GM12873 (cell line): ENCODE data around the gene NAXD.

ENCODE experiments used
- TF ChIP-seq, protein P1 (sequence below): IDR thresholded peaks from 2 replicates; pipeline ENCODE4 v1.5.1; 2012; ENCODE audit warnings: low read depth, mild to moderate bottlenecking, moderate library complexity, low read length, control low read depth; ENCODE audit not compliant: insufficient read depth; ENCODE audit errors: missing control alignments

Gene NAXD

GRCh38 chr13:110664673-110665072, 49.3 kb downstream of the NAXD start:
- TF ChIP-seq, protein P1, sequence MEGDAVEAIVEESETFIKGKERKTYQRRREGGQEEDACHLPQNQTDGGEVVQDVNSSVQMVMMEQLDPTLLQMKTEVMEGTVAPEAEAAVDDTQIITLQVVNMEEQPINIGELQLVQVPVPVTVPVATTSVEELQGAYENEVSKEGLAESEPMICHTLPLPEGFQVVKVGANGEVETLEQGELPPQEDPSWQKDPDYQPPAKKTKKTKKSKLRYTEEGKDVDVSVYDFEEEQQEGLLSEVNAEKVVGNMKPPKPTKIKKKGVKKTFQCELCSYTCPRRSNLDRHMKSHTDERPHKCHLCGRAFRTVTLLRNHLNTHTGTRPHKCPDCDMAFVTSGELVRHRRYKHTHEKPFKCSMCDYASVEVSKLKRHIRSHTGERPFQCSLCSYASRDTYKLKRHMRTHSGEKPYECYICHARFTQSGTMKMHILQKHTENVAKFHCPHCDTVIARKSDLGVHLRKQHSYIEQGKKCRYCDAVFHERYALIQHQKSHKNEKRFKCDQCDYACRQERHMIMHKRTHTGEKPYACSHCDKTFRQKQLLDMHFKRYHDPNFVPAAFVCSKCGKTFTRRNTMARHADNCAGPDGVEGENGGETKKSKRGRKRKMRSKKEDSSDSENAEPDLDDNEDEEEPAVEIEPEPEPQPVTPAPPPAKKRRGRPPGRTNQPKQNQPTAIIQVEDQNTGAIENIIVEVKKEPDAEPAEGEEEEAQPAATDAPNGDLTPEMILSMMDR = no peak

DNA sequence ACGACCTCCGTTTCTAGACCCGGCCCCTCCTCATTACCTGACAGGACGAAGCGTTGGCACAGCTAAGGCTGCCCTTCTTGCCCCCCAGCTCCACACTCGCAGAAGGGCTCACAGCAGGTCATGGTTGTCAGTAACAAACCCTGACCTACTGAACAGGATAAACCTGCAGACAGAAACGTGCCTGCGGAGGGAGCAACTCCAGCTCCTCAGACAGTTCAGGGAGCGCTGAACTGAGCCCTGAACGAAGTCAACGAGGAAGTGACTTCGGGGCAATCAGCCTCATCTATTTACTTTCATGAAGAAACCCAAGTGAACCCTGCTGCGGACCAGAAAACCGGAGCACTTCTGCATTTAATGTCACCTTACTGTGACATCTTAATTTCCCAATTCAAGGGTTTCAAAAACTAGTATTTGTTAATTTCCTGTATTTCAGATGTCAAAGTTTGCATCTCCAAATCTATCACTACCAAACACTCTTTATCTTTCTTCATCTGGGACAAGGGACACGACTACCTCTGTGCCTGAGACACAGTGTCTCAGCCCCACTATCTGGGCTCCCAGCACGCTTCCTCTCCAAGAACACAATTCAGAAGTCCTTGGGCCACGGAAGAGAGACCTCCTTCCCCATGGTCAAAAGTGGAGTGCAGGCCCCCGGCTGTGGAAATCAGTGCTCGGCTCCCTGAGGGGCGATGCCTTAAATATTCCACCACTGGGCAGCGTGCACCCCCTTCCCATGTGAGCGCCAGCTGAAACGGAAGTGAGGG, 50.3 kb downstream of the NAXD start:
- TF ChIP-seq, protein P1 = no peak

DNA sequence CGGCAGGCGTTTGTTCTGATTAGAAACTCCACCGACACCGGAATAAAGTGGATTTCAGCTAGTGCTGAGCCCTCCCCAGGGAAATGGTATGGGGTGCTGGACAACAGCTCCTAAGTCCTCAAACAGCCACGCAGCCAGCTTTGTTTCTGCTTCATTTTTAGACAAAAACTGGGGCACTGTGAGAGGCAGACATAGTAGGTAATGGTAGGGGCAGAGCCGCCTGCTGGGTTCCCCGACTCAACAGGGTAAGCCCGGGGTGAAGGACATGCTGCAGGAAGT, 50.8 kb downstream of the NAXD start:
- TF ChIP-seq, protein P1 = no peak

- TF ChIP-seq, protein P1 = no peak
These were observed 53.7 kb downstream of the NAXD start for GRCh38 chr13:110669036-110669435.

GRCh38 chr13:110676595-110677587, 61.5 kb downstream of the NAXD start:
- TF ChIP-seq, protein P1 = peak; percentile 27

DNA sequence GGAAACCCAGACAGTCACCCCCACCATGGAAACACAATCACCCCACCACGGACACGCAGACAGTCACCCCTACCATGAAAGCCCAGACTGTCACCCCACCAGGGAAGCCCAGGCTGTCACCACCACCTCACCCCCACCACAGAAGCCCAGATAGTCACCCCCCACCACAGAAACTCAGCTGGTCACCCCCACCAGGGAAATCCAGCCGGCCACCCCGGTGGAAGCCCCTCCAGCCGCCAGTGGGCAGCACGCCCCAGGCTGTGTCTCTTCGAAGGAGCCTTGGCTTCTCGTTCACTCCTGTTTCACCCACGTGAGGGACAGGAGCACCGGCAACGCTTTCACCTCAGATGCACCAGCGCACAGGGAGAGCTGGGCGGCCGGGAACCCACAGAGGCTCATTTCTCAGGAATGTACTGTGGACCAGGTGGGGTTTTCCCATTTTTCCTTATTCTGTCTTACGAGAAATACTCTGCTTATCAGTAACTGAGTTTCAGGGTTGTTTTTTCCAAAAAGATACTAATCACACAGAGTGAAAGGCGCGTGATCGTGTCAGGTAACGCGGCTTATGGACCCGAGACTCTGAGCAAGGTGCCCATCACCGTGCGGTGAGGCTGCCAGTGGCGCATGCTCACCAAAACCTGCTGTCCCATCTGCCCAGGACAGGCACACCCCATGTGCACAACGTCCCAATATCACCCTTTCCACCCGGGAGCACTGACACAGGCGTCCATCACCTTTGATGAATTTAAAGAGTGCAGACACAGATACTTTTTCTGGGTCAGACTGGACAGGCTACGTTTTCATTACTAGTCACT, 62.6 kb downstream of the NAXD start:
- TF ChIP-seq, protein P1 = no peak
